Dedifferentiated amniotic fluid mesenchymal stem cell (primary cell): Measurements from ENCODE around the gene NAV3.

Experiments
- DNase-seq: peaks from one replicate; pipeline ENCODE4 v3.0.0-alpha.2; 2016; ENCODE audit errors: extremely low spot score

NAV3 gene

DNA sequence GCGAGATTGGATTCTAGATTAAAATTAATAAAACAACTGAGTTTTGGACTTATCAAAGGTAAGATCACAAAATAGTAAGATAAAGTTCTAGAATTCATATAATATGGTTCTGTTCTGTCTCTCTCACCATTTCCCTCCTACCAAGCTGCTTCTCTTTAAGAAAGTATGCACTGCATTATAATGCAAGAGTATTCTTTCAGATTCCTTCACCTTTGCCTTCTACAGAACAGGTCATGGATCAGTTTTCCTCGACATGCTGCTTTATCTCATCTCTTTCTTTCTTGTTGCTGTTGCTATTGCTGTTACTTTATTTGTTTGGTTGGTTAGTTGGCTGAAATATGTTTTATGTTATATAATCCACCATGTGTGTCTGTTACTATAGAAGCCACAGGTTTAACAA is 357.0 kb downstream of the NAV3 start:
- no peak for DNase-seq

DNA sequence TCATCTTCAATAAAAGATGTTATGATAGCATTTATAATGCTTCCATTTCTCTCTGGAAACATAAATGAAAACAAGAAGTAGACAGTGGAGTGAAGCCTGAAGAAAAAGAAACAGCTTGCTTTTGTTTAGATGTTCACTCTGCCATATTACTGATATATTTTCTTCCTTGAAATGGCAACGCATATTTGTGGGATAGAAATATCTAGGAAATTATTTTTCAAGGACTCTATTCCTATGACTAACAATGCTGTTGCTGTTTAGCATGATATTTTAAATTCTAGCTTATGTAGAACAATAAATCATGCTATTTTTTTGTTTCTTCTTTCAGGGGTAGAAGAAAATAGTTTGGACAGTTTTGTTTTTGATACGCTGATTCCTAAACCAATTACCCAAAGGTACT is 359.0 kb downstream of the NAV3 start:
- DNase-seq: peak; percentile 36

DNA sequence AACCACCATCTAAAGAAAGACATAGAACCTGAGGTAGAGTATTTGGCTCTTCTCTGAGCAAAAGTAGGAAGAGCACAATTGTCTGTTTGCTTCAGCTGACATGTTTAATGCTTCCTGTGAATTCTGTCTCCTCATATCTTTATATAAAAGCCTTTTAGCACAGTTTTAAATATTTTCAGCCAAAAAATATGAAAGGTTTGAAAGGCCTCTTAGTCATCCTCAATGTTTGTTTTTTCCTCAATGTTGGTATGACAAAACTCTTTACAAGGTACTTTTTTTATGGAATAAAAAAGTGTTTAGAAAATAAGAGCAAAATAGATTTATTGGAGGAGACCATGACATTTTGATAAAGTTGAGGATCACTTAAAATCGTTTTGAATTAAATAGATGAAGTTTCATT is 360.9 kb downstream of the NAV3 start:
- no peak for DNase-seq

DNA sequence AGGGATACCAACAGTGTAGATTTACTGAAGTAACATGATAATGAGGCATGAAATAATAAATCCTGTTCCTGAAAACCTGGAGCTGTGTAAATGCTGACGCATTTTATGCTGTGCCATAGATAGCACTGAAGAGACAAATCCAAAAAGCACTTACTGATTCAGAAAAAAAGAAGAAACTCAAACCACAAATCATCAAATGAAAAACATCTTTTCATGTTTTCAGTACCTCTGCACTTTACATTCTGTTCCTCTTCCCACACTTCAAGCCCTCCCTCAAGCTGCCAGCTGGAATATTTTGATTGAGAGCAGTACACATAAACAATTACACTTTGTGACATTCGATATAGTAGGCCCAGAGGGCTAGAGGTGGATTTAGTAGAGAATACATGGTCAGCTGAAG is 362.3 kb downstream of the NAV3 start:
- no peak for DNase-seq

DNA sequence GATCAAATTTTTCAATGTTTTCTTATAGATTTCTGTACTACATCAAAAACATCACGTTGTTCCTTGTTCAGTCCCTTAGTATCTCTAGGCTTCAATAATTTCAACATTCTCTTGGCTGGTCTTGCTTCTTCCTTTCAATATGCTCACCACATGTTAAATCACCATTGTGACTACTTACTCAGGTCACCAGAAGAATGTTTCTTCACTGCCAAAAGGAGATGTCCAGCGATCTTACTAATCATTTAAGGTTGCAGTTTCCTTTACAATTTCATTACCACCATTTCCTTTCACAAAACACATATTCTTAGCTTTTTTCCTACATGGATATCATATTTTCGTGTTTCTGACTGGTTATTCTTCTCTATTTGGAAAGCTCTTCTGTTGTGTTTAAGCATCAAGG is 363.8 kb downstream of the NAV3 start:
- peak; percentile 69 for DNase-seq

DNA sequence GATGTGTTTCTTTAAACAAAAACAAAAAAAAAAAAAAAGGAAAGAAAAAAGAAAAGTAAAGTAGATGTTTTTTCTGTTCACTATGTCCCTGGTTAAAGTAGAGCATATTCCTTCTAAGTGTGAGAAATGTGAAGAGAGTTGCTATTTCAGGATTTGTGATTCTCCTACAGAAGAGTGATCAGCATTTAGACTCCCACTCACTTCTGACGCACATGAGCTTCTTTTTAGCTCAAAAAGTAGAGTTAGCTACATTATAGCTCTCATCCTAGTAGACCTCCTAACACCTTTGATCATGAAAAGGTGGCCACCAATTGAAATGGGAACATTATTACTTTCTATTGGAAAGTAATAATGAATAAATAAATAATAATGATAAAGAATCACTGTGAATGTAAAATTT is 368.2 kb downstream of the NAV3 start:
- DNase-seq: no peak

GRCh38 chr12:78199926-78200325 is 369.2 kb downstream of the NAV3 start:
- no peak for DNase-seq

GRCh38 chr12:78204926-78205325 is 374.2 kb downstream of the NAV3 start:
- no peak for DNase-seq

- no peak for DNase-seq
These were observed 377.4 kb downstream of the NAV3 start for GRCh38 chr12:78208092-78208491.

- DNase-seq: no peak
These were observed 379.3 kb downstream of the NAV3 start for GRCh38 chr12:78209846-78210505.

DNA sequence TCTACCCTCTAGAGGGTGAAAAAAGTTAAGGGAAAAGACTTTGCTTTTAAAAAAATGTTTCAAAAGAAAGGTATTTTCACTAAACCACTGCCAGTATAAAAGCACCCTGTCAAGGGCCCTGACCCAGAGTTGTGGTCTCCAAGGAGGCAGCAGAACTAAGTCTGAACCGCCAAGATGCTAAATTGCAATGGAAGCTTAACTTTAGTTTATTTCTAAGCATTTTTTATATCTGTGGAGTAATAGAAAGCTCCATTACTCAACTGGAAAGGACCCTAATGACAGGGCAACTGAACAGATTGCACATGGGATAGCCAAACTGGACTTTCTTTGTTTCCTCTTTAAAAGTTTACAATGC is 379.8 kb downstream of the NAV3 start:
- no peak for DNase-seq

DNA sequence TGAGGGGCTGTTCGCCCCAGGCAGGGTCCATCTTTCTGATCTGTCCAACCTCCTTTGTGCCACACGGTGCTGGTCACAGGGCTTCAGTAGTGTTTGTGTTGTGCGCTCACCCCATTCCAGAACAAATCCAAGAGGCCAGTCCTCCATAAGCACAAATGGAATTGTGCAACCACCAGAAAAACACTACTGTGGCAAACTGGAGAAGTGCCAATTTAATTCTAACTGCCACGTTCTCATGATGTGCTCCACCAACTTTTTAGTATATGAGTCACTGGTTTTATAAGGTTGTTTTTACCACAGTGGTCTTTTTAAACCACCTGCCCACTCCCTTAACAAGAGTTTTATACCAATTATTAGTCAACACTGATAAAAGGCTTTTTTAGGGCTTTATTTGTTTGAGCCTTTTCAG is 380.2 kb downstream of the NAV3 start:
- DNase-seq: no peak

- no peak for DNase-seq
These were observed 390.1 kb downstream of the NAV3 start for GRCh38 chr12:78220811-78221210.

DNA sequence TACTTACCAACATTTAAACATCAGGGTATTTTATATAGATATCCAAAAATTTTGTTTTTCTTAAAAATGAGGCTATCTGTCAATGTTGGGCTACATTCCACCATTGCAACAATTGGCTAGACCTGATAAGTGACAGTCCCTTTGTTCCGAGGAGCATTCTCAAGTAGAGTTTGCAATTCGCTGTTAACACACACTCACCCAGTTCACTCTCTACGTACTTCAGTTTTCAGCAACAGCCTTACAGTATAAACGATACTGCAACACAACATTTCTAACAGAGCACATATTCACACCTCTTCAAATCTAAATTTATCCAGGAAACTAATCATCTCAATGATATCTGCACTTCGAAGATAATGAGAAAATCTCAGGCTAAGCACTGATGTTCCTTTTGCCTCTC is 393.5 kb downstream of the NAV3 start:
- no peak for DNase-seq

- DNase-seq: no peak
These were observed 396.1 kb downstream of the NAV3 start for GRCh38 chr12:78226763-78227162.

DNA sequence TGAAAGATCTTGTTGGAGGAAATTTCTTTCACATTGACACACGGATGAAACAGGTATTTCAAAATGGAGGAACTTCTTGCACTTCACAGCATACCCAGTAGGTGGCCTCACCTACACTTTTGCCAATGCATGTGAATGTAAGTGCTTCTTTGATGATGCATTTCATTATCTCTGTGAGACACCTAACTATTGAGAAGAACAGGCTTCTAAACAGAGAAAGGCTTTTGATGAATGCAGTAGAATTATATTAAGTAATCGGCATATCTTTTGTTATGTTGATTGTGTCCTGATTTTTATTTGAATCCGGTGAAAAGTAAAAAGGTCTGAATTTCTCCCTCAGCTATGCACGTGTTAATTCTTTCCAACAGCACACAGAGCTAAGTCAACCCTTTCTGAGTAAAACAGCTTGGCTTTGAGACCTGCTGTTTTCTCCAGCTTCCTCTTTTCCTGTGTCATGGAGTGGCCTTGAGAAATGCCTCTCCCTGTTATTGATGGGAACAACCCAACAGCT is 399.0 kb downstream of the NAV3 start:
- DNase-seq: no peak

DNA sequence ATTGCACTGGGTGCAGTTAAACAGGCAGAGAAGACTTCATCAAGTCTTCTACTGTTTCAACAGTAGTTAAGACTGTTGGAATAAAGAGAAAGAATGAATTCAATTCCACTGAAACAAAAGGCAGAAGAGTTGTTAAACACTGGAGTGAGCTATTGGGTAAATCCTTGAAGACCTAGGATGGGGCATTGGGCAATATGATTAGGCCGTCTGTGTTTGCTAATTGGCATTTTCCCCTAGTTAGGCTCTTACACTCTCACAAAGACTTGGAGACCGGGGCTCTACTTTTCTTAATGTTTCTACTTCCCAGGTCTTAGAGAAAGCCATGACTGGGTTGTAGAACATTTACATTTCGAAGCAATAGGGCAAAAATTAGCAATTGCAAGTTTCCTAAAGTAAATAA is 402.1 kb downstream of the NAV3 start:
- no peak for DNase-seq

- no peak for DNase-seq
These were observed 405.6 kb downstream of the NAV3 start for GRCh38 chr12:78236264-78236663.

GRCh38 chr12:78239544-78239943 is 408.9 kb downstream of the NAV3 start:
- no peak for DNase-seq

DNA sequence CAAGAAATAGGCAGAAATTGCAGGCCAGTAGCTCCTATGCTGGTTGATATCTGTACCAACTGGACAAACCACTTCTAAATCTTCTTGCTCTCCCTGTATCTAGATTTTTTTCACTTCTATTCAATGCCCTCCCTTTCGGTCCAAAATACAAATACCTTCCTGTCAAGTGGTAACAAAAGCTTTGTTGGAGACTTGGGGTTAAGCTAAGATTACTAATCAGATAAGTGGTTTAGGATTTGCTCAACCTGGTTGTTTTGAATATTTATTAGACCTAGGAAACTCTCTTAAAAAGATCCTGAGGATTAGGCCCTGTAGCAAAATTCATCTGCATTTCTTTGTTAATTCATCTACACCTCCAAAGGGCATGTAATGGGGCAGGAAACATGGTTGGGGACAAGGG is 410.1 kb downstream of the NAV3 start:
- no peak for DNase-seq

DNA sequence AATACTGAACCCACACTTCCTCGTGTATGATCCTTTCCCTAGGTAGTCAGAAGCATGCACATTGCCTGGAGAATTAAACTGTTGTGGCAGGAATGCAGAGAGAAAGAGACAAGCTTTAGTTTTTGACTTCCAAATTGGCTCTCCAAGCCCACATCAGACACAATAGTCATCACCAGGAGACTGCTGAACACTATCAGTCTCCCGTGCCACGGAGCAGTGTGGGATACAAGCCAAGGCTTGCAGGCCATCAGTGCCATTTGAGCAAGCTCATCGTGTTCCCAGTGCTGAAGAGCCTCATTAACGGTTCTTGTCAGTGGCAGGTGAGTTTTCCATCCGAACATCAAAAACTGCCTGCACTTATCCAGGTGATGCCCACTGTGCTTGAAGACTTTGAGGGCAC is 410.8 kb downstream of the NAV3 start:
- no peak for DNase-seq

- no peak for DNase-seq
These were observed 414.3 kb downstream of the NAV3 start for GRCh38 chr12:78244916-78245507.

DNA sequence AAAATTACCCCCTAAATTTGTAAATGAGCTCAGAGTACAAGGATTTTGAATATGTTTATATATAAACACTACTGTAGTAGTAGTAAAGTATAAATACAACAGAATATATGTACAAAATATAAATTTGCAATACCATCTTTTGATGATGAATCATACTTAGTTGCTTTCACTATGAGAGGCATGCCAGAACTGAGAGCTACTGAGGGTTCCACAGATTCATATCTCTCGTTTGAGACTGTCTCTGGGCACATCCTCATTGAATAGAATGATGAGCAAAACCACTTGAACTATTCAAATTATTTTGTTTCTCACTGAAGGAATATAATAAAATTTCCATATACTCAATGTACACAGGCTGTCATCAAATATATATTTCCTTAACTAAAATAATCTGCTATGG is 417.6 kb downstream of the NAV3 start:
- no peak for DNase-seq

DNA sequence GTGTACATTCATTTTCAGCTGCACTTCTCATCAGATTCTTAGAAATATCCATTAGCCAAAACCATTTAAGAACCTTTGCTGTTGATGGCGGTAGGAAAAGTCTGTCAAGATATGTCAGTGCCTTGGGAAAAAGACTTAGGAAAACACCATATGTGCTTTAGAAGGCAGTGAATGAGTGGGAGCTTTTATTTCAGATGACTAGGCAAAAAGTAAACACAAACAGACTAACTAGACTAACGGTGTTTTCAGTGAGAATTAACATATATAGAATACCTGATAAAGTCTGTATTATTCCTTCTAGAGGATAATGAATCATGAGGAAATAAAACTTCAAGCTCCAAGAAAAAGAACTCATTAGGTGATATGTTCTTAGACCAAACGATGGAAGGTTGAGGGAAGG is 418.9 kb downstream of the NAV3 start:
- DNase-seq: no peak
